ENCODE measurements around the gene DGLUCY. TPM values are rescaled to one million over a fixed set of nuclear protein-coding genes. Genes with fewer than 3 reads are reported as not detected.

The DGLUCY gene
- total RNA-seq, 1 experiment from 2014 or later, result 26.7 TPM

DNA sequence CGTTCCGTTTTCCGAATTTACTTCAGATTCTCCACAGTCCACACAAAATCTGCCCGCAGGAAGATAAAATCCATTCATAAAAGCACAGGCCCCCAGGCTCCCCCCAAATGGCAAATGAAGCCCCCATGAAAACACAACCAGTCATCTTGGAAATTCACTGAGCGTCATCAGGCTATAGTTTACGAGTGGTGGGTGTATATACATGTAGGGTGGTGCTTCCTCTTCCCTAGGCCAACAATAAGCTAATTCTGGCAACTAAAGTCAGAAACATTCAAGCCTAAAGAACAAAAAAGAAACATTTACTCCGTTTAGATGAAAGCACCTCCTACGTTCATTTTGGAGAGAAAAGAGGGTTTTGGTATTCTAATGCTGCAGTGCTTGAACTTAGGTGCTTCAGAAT is 124.8 kb downstream of the DGLUCY start:
- H3K27me3 ChIP-seq (replicated peaks; ENCODE audit: insufficient read depth, low read depth, low read length, poor library complexity), result no peaks in the 10 kb centered on the region
- CTCF ChIA-PET, result no interaction called here
- H3K27ac ChIP-seq (ENCODE audit: low read depth, low read length, poor library complexity, severe bottlenecking), result no peak overlapping the region
- TF ChIP-seq, protein P1, sequence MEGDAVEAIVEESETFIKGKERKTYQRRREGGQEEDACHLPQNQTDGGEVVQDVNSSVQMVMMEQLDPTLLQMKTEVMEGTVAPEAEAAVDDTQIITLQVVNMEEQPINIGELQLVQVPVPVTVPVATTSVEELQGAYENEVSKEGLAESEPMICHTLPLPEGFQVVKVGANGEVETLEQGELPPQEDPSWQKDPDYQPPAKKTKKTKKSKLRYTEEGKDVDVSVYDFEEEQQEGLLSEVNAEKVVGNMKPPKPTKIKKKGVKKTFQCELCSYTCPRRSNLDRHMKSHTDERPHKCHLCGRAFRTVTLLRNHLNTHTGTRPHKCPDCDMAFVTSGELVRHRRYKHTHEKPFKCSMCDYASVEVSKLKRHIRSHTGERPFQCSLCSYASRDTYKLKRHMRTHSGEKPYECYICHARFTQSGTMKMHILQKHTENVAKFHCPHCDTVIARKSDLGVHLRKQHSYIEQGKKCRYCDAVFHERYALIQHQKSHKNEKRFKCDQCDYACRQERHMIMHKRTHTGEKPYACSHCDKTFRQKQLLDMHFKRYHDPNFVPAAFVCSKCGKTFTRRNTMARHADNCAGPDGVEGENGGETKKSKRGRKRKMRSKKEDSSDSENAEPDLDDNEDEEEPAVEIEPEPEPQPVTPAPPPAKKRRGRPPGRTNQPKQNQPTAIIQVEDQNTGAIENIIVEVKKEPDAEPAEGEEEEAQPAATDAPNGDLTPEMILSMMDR (conservative IDR thresholded peaks at IDR 0.05; ENCODE audit: low read depth, low read length), result no peak
- no peak for TF ChIP-seq EZH2 (IDR thresholded peaks at IDR 0.05; ENCODE audit: borderline replicate concordance, low read depth, low read length, poor library complexity, severe bottlenecking)
- POLR2A ChIA-PET (ENCODE audit: low non-redundant PET), result no interaction called here
- no peak for DNase-seq (ENCODE audit: low spot score)
- H3K4me3 ChIP-seq (ENCODE audit: low read depth, low read length, poor library complexity, severe bottlenecking), result no peak overlapping the region
- no peaks in the 10 kb centered on the region for H3K9me3 ChIP-seq (ENCODE audit: low read depth, low read length, poor library complexity, severe bottlenecking)
- H3K36me3 ChIP-seq (ENCODE audit: insufficient read depth, low read length, poor library complexity, severe bottlenecking), result no peaks in the 10 kb centered on the region
- intact Hi-C loops (cut with micrococcal nuclease; ENCODE audit: unreplicated experiment), result no loop called here
- no TSS peak for BruUV-seq (replicated peaks)
- peaks cover 7% of the 10 kb centered on the region for H3K4me1 ChIP-seq (ENCODE audit: insufficient read depth, low read length, poor library complexity, severe bottlenecking)

DNA sequence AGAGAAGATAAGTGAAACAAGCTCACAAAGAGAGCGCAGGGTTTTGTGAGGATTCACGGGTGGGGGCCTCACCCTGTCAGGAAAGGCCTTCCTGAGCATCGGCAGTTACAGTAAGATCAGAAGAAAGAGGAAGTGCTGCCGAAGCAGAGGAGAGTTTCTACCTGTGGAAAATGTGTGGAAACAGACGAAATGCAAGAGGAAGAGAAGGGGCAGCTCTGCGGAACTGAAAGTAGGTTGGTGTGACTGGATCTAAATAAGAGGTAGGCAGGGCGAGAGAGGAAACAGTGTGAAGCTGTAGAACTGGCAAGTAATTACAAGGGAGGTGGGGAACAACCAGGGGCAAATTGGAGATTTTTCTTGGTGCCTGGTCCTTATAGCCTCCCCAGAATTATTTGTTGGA is 128.0 kb downstream of the DGLUCY start:
- no peak for TF ChIP-seq EZH2 (IDR thresholded peaks at IDR 0.05; ENCODE audit: borderline replicate concordance, low read depth, low read length, poor library complexity, severe bottlenecking)
- TF ChIP-seq, protein P1 (conservative IDR thresholded peaks at IDR 0.05; ENCODE audit: low read depth, low read length), result no peak
- intact Hi-C loops (cut with micrococcal nuclease; ENCODE audit: unreplicated experiment), result no loop called here
- H3K9me3 ChIP-seq (ENCODE audit: low read depth, low read length, poor library complexity, severe bottlenecking), result no peaks in the 10 kb centered on the region
- H3K4me1 ChIP-seq (ENCODE audit: insufficient read depth, low read length, poor library complexity, severe bottlenecking), result peaks cover 18% of the 10 kb centered on the region
- DNase-seq (ENCODE audit: low spot score), result no peak
- POLR2A ChIA-PET (ENCODE audit: low non-redundant PET), result no interaction called here
- no peaks in the 10 kb centered on the region for H3K36me3 ChIP-seq (ENCODE audit: insufficient read depth, low read length, poor library complexity, severe bottlenecking)
- H3K4me3 ChIP-seq (ENCODE audit: low read depth, low read length, poor library complexity, severe bottlenecking), result no peak overlapping the region
- CTCF ChIA-PET, result interaction anchor here (0.9 kb wide), 1 partner anchor 29 kb away, joined by 3 read pairs; no protein-coding TSS in a partner anchor
- no TSS peak for BruUV-seq (replicated peaks)
- no peak overlapping the region for H3K27ac ChIP-seq (ENCODE audit: low read depth, low read length, poor library complexity, severe bottlenecking)
- no peaks in the 10 kb centered on the region for H3K27me3 ChIP-seq (replicated peaks; ENCODE audit: insufficient read depth, low read depth, low read length, poor library complexity)

GRCh38 chr14:91242635-91243034 is 128.8 kb downstream of the DGLUCY start:
- intact Hi-C loops (cut with micrococcal nuclease; ENCODE audit: unreplicated experiment), result no loop called here
- ChIA-PET CTCF (interaction anchor here (0.9 kb wide), 1 partner anchor 30 kb away, joined by 3 read pairs; no protein-coding TSS in a partner anchor), POLR2A (ENCODE audit: low non-redundant PET) (no interaction called here)
- Histone ChIP-seq H3K4me1 (ENCODE audit: insufficient read depth, low read length, poor library complexity, severe bottlenecking) (peaks cover 18% of the 10 kb centered on the region), H3K9me3 (ENCODE audit: low read depth, low read length, poor library complexity, severe bottlenecking) (no peaks in the 10 kb centered on the region), H3K36me3 (ENCODE audit: insufficient read depth, low read length, poor library complexity, severe bottlenecking) (no peaks in the 10 kb centered on the region), H3K27ac (ENCODE audit: low read depth, low read length, poor library complexity, severe bottlenecking) (no peak overlapping the region), H3K4me3 (ENCODE audit: low read depth, low read length, poor library complexity, severe bottlenecking) (no peak overlapping the region), H3K27me3 (replicated peaks; ENCODE audit: insufficient read depth, low read depth, low read length, poor library complexity) (no peaks in the 10 kb centered on the region)
- no TSS peak for BruUV-seq (replicated peaks)
- no peak for TF ChIP-seq EZH2 (IDR thresholded peaks at IDR 0.05; ENCODE audit: borderline replicate concordance, low read depth, low read length, poor library complexity, severe bottlenecking)
- TF ChIP-seq, protein P1 (conservative IDR thresholded peaks at IDR 0.05; ENCODE audit: low read depth, low read length), result no peak
- no peak for DNase-seq (ENCODE audit: low spot score)
